Activated CD8-positive, alpha-beta T cell treated with anti-CD3 and anti-CD28 coated beads for 36 hours (primary cell): ENCODE measurements around the gene TMC8. TPM values are rescaled to one million over a fixed set of nuclear protein-coding genes. Genes with fewer than 3 reads are reported as not detected.
"Not testable (repeated sequence)": the region's sequence is repeated elsewhere in the genome, so short reads cannot be mapped to it uniquely, and the experiment has no call there.

Experiments
- ATAC-seq: fragments of 200-7000 bp; cut with Tn5 transposase; one replicate; pipeline ENCODE4 v1.10.0; 2021; ENCODE audit warnings: mild to moderate bottlenecking, moderate library complexity
- CTCF ChIA-PET: fragments of 350-600 bp; sonication (Branson Sonifier 250); formaldehyde crosslinking; loops from one replicate; lab custom pipeline; 2021; ENCODE audit warnings: antibody characterized with exemption; lab: Charles Lee
- POLR2A ChIA-PET: fragments of 350-600 bp; sonication (Branson Sonifier 250); formaldehyde crosslinking; loops from one replicate; lab custom pipeline; 2021; ENCODE audit warnings: antibody characterized with exemption; lab: Charles Lee
- DNase-seq: peaks from one replicate; pipeline ENCODE4 v3.0.0-alpha.2; 2020
- H3K27ac Mint-ChIP-seq: one replicate; pipeline ENCODE4 v1.8.0; 2021; ENCODE audit warnings: mild to moderate bottlenecking, mixed read lengths
- H3K27me3 Mint-ChIP-seq: one replicate; pipeline ENCODE4 v1.8.0; 2021; ENCODE audit warnings: mixed read lengths
- H3K36me3 Mint-ChIP-seq: one replicate; pipeline ENCODE4 v1.8.0; 2021; ENCODE audit warnings: low read depth, mixed read lengths
- H3K4me1 Mint-ChIP-seq: one replicate; pipeline ENCODE4 v1.8.0; 2021; ENCODE audit warnings: low read depth, mixed read lengths
- H3K4me3 Mint-ChIP-seq: one replicate; pipeline ENCODE4 v1.8.0; 2021; ENCODE audit warnings: mild to moderate bottlenecking, moderate library complexity, mixed read lengths
- H3K9me3 Mint-ChIP-seq: one replicate; pipeline ENCODE4 v1.8.0; 2021; ENCODE audit warnings: mixed read lengths
- CTCF ChIP-seq: fragments of 200-600 bp; IDR thresholded peaks from one replicate; pipeline ENCODE4 v1.8.0; 2022; ENCODE audit warnings: antibody characterized with exemption, mild to moderate bottlenecking
- intact Hi-C: fragments of 100-400 bp; cut with micrococcal nuclease; formaldehyde crosslinking; loops from one replicate; pipeline ENCODE4 v1.10.0; 2022
- total RNA-seq, 2 experiments: library from RNA; stranded (reverse); gene quantifications; one replicate each; pipeline ENCODE4 v1.2.3, GENCODE V29; 2021

Gene TMC8, protein sequence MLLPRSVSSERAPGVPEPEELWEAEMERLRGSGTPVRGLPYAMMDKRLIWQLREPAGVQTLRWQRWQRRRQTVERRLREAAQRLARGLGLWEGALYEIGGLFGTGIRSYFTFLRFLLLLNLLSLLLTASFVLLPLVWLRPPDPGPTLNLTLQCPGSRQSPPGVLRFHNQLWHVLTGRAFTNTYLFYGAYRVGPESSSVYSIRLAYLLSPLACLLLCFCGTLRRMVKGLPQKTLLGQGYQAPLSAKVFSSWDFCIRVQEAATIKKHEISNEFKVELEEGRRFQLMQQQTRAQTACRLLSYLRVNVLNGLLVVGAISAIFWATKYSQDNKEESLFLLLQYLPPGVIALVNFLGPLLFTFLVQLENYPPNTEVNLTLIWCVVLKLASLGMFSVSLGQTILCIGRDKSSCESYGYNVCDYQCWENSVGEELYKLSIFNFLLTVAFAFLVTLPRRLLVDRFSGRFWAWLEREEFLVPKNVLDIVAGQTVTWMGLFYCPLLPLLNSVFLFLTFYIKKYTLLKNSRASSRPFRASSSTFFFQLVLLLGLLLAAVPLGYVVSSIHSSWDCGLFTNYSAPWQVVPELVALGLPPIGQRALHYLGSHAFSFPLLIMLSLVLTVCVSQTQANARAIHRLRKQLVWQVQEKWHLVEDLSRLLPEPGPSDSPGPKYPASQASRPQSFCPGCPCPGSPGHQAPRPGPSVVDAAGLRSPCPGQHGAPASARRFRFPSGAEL
- total RNA-seq, result 100 to 1,000 TPM; 182 to 197 TPM

DNA sequence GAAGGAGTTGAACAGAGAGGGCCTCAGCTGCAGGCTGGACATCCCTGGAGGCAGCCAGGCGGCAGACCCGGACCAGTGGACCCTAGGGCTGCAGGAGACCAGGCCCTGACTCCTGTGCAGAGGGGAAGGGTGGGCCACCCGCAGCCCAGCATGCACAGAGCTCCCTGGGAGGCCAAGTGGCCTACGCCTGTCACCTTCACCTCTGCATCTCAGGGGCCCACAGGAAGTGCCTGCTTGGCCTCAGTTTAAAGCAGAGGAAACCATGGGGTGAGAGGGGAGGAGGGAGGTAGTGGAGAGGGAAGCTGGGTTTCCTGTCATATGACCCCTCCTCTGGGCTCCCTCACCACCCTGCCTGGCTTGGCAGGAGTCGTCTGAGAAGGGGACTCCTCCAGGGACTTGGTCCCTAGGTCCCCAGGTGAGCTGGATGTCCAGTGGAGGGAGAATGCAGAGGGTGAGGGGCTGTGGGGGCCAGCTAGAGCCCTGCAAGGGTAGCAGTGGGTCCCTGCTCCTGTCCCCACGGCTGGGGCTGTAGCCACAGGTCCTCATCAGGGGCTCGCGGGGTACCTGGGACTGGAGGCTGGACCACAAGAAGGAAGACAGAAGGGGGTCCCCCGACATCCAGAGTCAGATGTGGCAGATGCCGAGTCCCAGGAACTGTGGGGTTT, at the start of gene TMC8:
TSS of gene TMC8 (plus strand) at position 335 of the 665 bp plus-strand sequence. CDS start 818 bp downstream, outside the sequence.
- H3K36me3 Mint-ChIP-seq, result peaks cover 52% of the 10 kb centered on the region
- intact Hi-C loops, result no loop called here
- DNase-seq (peak; percentile 92), ATAC-seq (peak; percentile 53)
- peak within 1 kb of the TSS; percentile 78 for H3K4me3 Mint-ChIP-seq
- no peak for TF ChIP-seq CTCF
- H3K27ac Mint-ChIP-seq, result peak within 1 kb of the TSS; percentile 97
- H3K4me1 Mint-ChIP-seq, result peaks cover 46% of the 10 kb centered on the region
- ChIA-PET CTCF (interaction anchor here (1.3 to 3.6 kb wide), 3 partner anchors 18 to 121 kb away, joined by 5 to 20 read pairs (median 10); no protein-coding TSS in a partner anchor), POLR2A (interaction anchor here (1.0 to 19.2 kb wide), 9 partner anchors 4 to 253 kb away, joined by 3 to 335 read pairs (median 5); partner anchors contain the start of genes C17orf99, TMC6, TMC8 and TNRC6C)
- H3K27me3 Mint-ChIP-seq, result no peaks in the 10 kb centered on the region
- no peaks in the 10 kb centered on the region for H3K9me3 Mint-ChIP-seq

- DNase-seq (no peak), ATAC-seq (no peak)
- intact Hi-C loops, result no loop called here
- TF ChIP-seq CTCF, result no peak
- no peaks in the 10 kb centered on the region for H3K4me1 Mint-ChIP-seq
- ChIA-PET CTCF (no interaction called here), POLR2A (interaction anchor here (0.8 kb wide), 1 partner anchor 248 kb away, joined by 3 read pairs; no protein-coding TSS in a partner anchor)
- peaks cover 24% of the 10 kb centered on the region for H3K36me3 Mint-ChIP-seq
- H3K4me3 Mint-ChIP-seq, result no peak overlapping the region
- no peaks in the 10 kb centered on the region for H3K9me3 Mint-ChIP-seq
- H3K27ac Mint-ChIP-seq, result no peak overlapping the region
- H3K27me3 Mint-ChIP-seq, result no peaks in the 10 kb centered on the region
These were observed 49.0 kb upstream of the TMC8 start for GRCh38 chr17:78081551-78081950.

GRCh38 chr17:78082355-78082872, 48.2 kb upstream of the TMC8 start:
- H3K27ac Mint-ChIP-seq, H3K9me3 Mint-ChIP-seq, DNase-seq, intact Hi-C loops, H3K4me1 Mint-ChIP-seq, H3K4me3 Mint-ChIP-seq, H3K27me3 Mint-ChIP-seq, ATAC-seq: not testable (repeated sequence)
- CTCF ChIA-PET, result interaction anchor here (1.1 kb wide), 1 partner anchor 278 kb away, joined by 3 read pairs; no protein-coding TSS in a partner anchor
- peaks cover 26% of the 10 kb centered on the region for H3K36me3 Mint-ChIP-seq
- POLR2A ChIA-PET, result interaction anchor here (0.8 kb wide), 1 partner anchor 247 kb away, joined by 3 read pairs; no protein-coding TSS in a partner anchor

DNA sequence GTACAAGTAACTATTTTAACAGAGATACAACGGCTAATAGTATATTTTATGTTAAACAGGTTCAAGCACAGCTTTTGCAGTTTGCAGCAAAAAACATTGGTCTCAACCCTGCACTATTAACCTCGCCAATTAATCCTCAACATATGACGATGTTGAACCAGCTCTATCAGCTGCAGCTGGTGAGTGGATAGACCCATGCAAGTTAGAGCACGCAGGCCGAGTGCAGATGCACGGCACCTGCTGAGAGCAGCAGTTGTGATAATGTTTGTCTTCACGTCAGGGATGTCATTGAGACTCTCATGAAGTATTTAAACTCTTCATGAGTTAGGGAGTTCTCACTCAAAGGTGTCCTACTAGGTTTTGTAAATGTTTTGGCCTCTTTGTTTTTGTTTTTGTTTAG, 47.6 kb upstream of the TMC8 start:
- Mint-ChIP-seq H3K9me3 (no peaks in the 10 kb centered on the region), H3K36me3 (peaks cover 27% of the 10 kb centered on the region), H3K4me1 (no peaks in the 10 kb centered on the region), H3K4me3 (no peak overlapping the region), H3K27ac (no peak overlapping the region), H3K27me3 (no peaks in the 10 kb centered on the region)
- ChIA-PET CTCF (interaction anchor here (0.8 to 4.0 kb wide), 7 partner anchors 10 to 278 kb away, joined by 3 to 53 read pairs (median 3); no protein-coding TSS in a partner anchor), POLR2A (no interaction called here)
- DNase-seq (no peak), ATAC-seq (no peak)
- TF ChIP-seq CTCF, result no peak
- intact Hi-C loops, result no loop called here

DNA sequence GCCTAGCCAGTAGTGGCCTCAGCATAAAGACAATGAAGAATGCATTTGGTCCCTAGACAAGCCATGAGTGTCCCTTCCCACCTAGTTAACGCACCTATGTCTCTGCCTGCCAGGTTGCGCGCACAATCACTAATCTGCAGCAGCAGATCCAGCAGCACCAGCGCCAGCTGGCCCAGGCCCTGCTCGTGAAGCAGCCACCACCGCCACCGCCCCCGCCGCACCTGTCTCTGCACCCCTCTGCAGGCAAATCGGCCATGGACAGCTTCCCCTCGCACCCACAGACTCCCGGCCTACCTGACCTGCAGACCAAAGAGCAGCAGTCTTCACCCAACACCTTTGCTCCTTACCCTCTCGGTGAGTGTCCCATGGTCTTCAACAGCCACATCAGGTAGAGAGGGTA, 43.8 kb upstream of the TMC8 start:
- Mint-ChIP-seq H3K4me1 (peaks cover 4% of the 10 kb centered on the region), H3K9me3 (no peaks in the 10 kb centered on the region), H3K27ac (no peak overlapping the region), H3K36me3 (peaks cover 27% of the 10 kb centered on the region), H3K4me3 (no peak overlapping the region), H3K27me3 (no peaks in the 10 kb centered on the region)
- POLR2A ChIA-PET, result no interaction called here
- CTCF ChIA-PET, result interaction anchor here (4.0 kb wide), 1 partner anchor 11 kb away, joined by 53 read pairs; no protein-coding TSS in a partner anchor
- TF ChIP-seq CTCF, result no peak
- no peak for DNase-seq
- ATAC-seq, result no peak
- intact Hi-C loops, result no loop called here
